Parathyroid adenoma (tissue), 2 donors: ENCODE data around the gene MSX1.

ENCODE experiments used
- H2AFZ ChIP-seq: fragments of 300-600 bp; sonication (generic); one replicate; pipeline ENCODE4 v1.7.0; 2017; ENCODE audit warnings: antibody characterized with exemption, mild to moderate bottlenecking
- H3K27ac ChIP-seq: fragments of 300-600 bp; sonication (generic); one replicate; pipeline ENCODE4 v1.7.0; 2017
- H3K27me3 ChIP-seq: fragments of 300-600 bp; sonication (generic); one replicate; pipeline ENCODE4 v1.7.0; 2017; ENCODE audit warnings: low read length; ENCODE audit not compliant: control insufficient read depth, insufficient read depth
- H3K36me3 ChIP-seq: fragments of 300-600 bp; sonication (generic); one replicate; pipeline ENCODE4 v1.7.0; 2017; ENCODE audit warnings: low read length; ENCODE audit not compliant: control insufficient read depth, insufficient read depth
- H3K4me1 ChIP-seq: fragments of 300-600 bp; sonication (generic); one replicate; pipeline ENCODE4 v1.7.0; 2017; ENCODE audit warnings: control low read depth
- H3K4me2 ChIP-seq: fragments of 300-600 bp; sonication (generic); one replicate; pipeline ENCODE4 v1.7.0; 2017; ENCODE audit warnings: low read length
- H3K4me3 ChIP-seq: fragments of 300-600 bp; sonication (generic); one replicate; pipeline ENCODE4 v1.7.0; 2017; ENCODE audit warnings: low read depth, low read length
- H3K79me2 ChIP-seq: fragments of 300-600 bp; sonication (generic); one replicate; pipeline ENCODE4 v1.7.0; 2017; ENCODE audit warnings: control low read depth
- H3K9ac ChIP-seq: fragments of 300-600 bp; sonication (generic); one replicate; pipeline ENCODE4 v1.7.0; 2017; ENCODE audit warnings: mild to moderate bottlenecking
- H3K9me3 ChIP-seq: fragments of 300-600 bp; sonication (generic); one replicate; pipeline ENCODE4 v1.7.0; 2017; ENCODE audit warnings: low read length; ENCODE audit not compliant: control insufficient read depth
- CTCF ChIP-seq: fragments of 300-600 bp; sonication (generic); IDR thresholded peaks from one replicate; pipeline ENCODE4 v1.7.0; 2017; ENCODE audit warnings: antibody characterized with exemption, mild to moderate bottlenecking
- donor health status: primary hyperparathyroidism.

The MSX1 gene

GRCh38 chr4:4853371-4853823, 6.1 kb upstream of the MSX1 start:
- Histone ChIP-seq H3K9ac (no peak overlapping the region), H2AFZ (no peak overlapping the region), H3K9me3 (no peaks in the 10 kb centered on the region), H3K36me3 (no peaks in the 10 kb centered on the region), H3K27me3 (peaks cover 14% of the 10 kb centered on the region), H3K79me2 (no peaks in the 10 kb centered on the region), H3K4me2 (peak overlapping the region; percentile 88), H3K4me1 (no peaks in the 10 kb centered on the region), H3K27ac (no peak overlapping the region), H3K4me3 (peak overlapping the region; percentile 41)
- no peak for TF ChIP-seq CTCF

DNA sequence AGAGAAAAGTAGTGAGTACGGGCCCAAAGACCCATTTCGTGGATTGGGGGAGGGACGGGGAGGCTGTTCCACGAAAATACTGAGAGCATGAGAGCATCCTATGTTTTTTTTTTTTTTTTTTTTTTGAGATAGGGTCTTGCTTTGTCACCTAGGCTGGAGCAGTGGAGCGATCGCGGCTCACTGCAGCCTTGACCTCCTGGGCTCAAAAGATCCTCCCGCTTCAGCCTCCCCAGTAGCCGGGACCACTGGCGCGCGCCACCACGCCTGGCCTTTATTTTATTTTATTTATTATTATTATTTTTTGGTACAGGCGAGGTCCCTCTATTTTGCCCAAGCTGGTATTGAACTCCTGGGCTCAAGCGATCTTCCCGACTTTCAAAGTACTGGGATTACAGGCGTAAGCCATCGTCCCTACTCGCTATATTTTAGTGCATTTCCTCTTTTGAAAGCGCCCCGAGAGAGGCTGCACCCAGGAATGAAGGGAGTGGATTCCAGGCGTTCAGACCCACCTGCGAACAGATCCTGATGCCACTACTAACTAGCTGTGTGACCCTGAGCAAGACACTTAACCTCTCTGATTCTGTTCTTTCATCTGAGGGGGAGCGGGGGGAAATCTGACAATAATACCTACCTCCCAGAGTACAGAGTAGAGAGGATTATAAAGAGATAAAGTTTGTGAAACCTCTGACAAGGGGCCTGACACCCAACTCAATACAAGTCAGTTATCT, 5.4 kb upstream of the MSX1 start:
- Histone ChIP-seq H3K4me2 (no peak overlapping the region), H3K27ac (no peak overlapping the region), H3K9ac (no peak overlapping the region), H3K36me3 (no peaks in the 10 kb centered on the region), H3K4me1 (no peaks in the 10 kb centered on the region), H3K4me3 (no peak overlapping the region), H3K27me3 (peaks cover 16% of the 10 kb centered on the region), H3K9me3 (no peaks in the 10 kb centered on the region), H2AFZ (no peak overlapping the region), H3K79me2 (no peaks in the 10 kb centered on the region)
- TF ChIP-seq CTCF, result no peak

- H3K4me2 ChIP-seq, result no peak overlapping the region
These were observed 4.7 kb upstream of the MSX1 start for GRCh38 chr4:4854649-4855295.

GRCh38 chr4:4855301-4856070, 4.0 kb upstream of the MSX1 start:
- Histone ChIP-seq H3K4me2 (no peak overlapping the region), H3K36me3 (no peaks in the 10 kb centered on the region), H3K27ac (no peak overlapping the region), H3K79me2 (no peaks in the 10 kb centered on the region), H3K9ac (no peak overlapping the region), H3K4me1 (no peaks in the 10 kb centered on the region), H3K4me3 (no peak overlapping the region), H2AFZ (no peak overlapping the region), H3K27me3 (peaks cover 16% of the 10 kb centered on the region), H3K9me3 (no peaks in the 10 kb centered on the region)
- no peak for TF ChIP-seq CTCF

More at GRCh38 chr4:4854649-4855295, 4.7 kb upstream of the MSX1 start:
- no peak for TF ChIP-seq CTCF
- Histone ChIP-seq H3K36me3 (no peaks in the 10 kb centered on the region), H3K9me3 (no peaks in the 10 kb centered on the region), H3K4me3 (no peak overlapping the region), H3K27me3 (peaks cover 16% of the 10 kb centered on the region), H3K27ac (no peak overlapping the region), H3K4me1 (no peaks in the 10 kb centered on the region), H3K9ac (no peak overlapping the region), H3K79me2 (no peaks in the 10 kb centered on the region), H2AFZ (no peak overlapping the region)
